B cell (primary cell): ENCODE measurements around the gene FOLR1.

Experiments
- CTCF ChIP-seq: fragments of 200-600 bp; IDR thresholded peaks from one replicate; pipeline ENCODE4 v1.8.0; 2022; ENCODE audit warnings: antibody characterized with exemption, mild to moderate bottlenecking
- EZH2 ChIP-seq: IDR thresholded peaks from 2 replicates; pipeline ENCODE4 v1.6.1; 2012; ENCODE audit warnings: borderline replicate concordance, low read depth, mild to moderate bottlenecking, moderate library complexity, low read length; ENCODE audit not compliant: insufficient read depth, poor library complexity, severe bottlenecking

GRCh38 chr11:72179049-72179803 is 12.7 kb upstream of the FOLR1 start:
- TF ChIP-seq CTCF (no peak), EZH2 (no peak)
